PC-9 (cell line): ENCODE results near the gene PDE4DIP.
"Not testable (repeated sequence)": the region's sequence is repeated elsewhere in the genome, so short reads cannot be mapped to it uniquely, and the experiment has no call there.

ENCODE experiments used
- CTCF ChIP-seq: fragments of 200-600 bp; sonication (generic); conservative IDR thresholded peaks from 2 replicates; pipeline ENCODE4 v1.6.1; 2017; ENCODE audit warnings: mixed run types, antibody characterized with exemption, mild to moderate bottlenecking, moderate library complexity
- EZH2 ChIP-seq: fragments of 200-600 bp; sonication (generic); IDR thresholded peaks from 2 replicates; pipeline ENCODE4 v1.8.0; 2017; ENCODE audit warnings: antibody characterized with exemption, low read depth

GRCh38 chr1:148855367-148855766 is 11.1 kb downstream of the PDE4DIP start:
- TF ChIP-seq CTCF, EZH2: not testable (repeated sequence)
